NCI-H2171 treated with DMSO at 0.1 percent for 48 hours (cell line): ENCODE measurements around the gene ARSJ.

Experiments used
- DNase-seq: peaks from one replicate; lab custom pipeline; 2025; lab: John Stamatoyannopoulos, UW

The ARSJ gene

DNA sequence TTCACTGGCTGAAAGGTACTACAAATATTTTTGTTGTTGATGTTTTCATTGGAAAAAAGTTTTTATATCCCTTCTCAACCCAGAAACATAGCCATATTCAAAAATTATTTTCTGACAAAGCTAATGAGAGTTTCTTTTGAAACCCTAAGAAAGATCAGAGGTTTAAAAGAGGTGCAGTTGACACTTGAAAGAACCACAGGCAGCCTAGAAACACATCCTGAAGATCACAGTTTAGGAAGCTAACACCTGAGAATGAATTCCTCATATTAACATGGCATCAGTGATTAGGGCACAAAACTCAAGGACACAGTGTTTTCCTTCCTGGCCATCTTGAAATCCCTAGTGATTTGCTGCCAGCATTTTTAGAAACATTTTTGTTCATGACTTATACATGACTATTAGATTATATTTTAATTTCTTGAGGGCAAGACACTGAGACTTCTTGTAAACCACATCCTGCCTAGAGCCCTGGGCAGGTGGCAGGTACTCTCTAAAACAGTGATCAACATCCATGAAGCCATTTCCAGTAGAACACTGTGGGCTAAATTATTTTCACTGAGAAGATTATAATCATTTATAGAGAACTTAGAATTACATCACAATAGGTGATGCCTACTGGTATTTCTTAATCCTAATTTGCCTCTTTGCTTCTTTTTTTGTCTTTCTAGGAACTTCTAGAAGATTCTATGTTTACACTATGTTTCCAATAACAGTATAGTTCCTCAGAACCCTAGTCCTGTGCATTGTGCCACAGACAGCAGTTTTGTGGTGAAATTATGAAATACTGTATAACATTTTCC lies 80.0 kb downstream of the ARSJ start:
- no peak for DNase-seq

DNA sequence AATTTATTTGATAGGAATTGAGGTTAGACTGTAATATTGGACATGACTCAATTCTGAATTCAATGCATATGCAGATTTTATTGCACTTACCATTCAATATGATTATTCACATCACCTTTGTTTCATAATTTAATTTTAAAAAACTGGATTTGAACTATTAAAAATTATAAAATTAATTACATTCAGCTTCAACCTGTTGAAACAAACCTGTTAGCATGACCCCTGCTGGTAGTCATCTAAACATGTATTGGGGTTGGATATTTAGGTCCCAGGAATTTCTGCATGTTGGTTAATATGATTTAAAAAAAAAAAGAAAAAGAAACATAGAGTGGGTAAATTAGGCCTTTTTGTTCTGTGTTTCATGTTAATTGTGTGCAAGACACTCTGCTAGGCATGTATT lies 85.9 kb downstream of the ARSJ start:
- DNase-seq, result no peak

DNA sequence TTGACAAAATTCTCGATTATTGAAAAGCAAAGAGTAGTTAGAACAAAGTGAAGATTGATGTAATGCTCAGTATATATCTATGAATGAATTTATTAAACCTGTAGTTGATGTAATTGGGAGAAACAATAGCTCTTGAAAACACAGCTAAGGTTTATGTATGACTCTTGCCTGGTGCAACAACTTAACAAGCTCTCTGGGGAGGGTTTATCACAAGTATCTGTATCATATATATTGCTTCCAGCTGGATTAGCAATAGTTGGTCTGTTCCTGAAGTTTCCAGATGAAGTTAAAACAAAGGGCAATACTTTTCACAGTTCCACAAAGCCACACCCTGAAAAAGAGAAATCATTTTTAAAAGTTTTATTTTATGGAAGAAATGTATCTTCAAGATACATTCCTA lies 91.4 kb downstream of the ARSJ start:
- DNase-seq, result no peak

DNA sequence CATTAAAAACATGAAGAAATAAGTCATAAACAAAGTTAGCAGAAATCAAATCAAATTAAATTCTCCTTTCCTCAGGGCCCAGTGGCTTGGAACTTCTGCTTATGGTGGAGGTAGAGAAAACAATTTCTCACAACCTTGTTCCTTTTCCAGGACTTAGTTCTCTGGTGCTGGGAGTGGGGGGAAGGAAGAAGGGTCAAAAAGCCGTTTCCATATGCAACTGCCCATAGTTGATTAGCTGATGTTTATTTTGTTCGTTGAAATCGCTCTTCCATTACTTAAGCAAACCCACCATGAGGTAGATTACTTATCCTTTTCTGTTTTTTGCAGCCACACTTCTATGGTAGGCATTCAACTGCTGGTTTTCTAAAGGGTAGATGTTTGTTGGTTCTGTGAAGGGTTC lies 94.2 kb downstream of the ARSJ start:
- DNase-seq, result no peak

DNA sequence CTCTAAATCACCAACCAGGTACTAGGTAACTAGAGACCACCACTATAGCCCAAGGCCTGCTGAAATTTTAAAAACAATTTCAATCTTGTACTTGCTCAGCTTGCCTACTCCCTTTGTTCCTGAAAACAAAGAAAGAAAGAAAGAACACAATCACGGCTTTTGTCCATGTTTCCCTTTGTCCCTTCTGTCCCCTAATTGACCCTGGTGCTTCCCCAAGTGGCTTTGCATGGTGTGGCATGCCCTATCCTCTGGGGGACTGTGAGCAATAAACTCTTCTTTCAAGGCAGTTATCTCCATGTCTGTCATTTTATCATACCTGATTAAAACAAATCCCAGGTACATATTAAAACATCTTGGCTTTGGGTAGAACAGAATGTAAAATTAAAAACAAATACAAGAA lies 94.8 kb downstream of the ARSJ start:
- no peak for DNase-seq

DNA sequence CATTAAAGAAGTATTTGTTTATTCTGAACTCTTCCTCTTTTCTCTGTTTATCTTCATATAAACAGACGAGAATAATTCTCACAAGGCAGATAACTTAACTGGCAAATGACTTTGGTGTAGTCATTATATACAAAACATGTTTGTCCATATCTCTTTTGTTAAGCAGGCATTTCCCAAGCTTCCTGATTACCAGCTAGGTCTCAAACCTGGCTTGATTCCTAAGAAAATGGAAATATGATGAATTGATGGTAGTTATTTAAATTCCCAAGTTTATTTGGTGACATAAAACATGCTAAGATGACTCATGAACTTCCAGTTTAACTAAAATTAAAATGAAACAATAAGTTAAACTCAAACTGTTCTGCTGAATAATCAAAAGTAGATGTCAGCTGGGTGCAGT lies 96.8 kb downstream of the ARSJ start:
- DNase-seq, result no peak

DNA sequence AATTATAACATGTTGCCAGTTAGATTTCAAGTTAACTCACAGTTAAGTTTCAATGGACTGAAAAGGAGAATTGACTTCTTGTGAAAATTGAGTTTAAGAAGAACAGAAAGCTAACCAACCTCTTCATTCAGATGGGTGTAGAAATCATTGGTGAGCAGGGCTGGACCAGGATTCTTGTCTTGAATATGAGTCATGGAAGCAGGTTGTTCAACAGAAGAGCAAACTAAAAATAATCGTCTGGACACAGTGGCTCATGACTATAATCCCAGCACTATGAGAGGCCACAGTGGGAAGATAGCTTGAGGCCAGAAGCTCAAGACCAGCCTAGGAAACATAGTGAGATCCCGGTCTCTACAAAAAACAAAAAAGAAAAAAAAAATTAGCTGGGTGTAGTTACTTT lies 98.2 kb downstream of the ARSJ start:
- no peak for DNase-seq

DNA sequence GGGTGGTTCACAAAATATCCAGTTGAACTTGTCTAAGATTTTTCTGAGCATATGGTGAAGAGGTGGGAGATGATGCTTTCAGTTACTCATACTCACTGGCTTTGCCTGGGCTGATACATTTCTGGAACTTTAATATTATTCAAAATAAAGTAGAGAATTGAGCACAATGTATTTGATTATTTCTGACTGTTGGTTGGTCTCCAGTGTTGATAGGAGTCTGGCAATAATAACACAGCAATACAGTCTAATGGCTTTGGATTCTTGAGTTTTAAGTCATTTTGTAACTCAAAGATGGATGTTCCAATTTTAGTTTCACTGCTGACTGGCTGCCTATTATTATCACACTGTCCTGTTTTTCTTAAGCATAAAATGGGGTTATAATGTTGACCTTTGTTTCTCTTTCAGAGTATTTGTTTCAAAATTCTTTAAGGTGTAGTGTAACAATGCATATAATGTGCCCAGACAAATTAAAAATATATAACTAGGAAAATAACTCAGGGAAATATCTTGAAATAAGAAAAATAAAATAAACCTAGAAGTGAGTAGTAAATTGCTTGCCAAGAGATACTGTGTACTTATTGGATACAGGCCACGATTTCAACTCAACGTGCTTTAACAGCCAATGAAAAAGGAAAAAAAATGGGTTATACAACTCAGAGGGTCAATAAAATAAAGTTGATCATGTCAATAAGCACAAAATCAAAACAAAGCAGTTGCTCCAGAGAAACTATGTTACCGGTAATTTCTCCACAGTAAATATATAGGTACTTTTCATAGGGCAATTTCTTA lies 99.0 kb downstream of the ARSJ start:
- DNase-seq, result no peak

DNA sequence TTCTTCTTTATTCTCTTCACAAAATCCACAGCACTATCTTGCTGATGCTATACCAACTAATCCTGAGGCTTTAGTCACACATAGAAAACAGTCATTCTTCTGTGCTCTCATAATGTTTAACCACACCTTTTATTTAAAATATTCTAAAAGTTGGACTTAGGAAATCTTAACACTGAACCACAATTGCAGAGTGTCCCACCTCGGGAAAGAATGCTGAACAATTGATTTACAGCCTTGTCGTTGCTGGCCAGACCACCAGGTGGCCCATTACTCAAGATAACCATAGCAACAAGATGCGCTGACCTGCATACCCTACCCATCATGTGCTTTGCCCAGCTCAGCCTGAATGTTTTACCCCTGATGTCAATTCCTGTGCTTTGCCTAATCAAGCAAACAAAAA lies 100.8 kb downstream of the ARSJ start:
- no peak for DNase-seq

DNA sequence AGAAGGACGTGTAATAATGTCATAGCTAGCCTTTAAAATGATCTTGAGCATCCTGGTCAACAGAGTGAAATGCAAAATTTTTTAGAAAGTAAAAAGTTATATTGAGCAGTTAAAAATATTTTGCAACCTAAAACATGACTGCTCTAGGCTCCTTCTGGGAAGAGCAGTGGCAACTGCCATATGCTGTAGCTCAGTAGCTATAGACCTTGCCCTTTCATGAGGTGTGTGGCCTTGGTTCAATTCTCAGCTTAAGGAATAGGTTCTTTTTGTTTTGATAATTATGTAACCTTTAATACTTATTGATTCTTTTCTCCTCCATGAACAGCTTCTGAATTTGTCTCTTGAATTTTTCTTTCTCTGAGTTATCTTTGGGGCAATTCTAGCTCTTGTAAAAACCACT lies 105.0 kb downstream of the ARSJ start:
- no peak for DNase-seq

DNA sequence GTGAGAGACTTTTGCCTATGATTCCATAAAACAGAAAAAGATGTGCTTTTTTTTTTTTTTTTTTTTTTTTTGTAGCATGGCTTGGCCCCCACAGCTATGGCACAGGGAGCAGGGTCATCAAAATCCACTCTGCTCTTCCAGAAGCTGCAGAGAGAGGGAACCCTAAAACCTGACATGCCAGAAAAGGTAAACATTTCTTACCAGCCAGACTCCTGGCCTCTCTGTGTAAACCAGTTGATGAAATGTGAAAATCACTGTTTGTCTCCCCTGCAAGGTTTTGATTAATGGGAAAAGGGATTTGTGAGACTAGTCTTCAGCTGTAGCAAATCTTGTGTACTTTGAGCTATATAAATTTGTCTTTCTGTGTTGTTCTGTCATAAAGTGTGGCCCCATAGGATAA lies 105.9 kb downstream of the ARSJ start:
- DNase-seq, result no peak

DNA sequence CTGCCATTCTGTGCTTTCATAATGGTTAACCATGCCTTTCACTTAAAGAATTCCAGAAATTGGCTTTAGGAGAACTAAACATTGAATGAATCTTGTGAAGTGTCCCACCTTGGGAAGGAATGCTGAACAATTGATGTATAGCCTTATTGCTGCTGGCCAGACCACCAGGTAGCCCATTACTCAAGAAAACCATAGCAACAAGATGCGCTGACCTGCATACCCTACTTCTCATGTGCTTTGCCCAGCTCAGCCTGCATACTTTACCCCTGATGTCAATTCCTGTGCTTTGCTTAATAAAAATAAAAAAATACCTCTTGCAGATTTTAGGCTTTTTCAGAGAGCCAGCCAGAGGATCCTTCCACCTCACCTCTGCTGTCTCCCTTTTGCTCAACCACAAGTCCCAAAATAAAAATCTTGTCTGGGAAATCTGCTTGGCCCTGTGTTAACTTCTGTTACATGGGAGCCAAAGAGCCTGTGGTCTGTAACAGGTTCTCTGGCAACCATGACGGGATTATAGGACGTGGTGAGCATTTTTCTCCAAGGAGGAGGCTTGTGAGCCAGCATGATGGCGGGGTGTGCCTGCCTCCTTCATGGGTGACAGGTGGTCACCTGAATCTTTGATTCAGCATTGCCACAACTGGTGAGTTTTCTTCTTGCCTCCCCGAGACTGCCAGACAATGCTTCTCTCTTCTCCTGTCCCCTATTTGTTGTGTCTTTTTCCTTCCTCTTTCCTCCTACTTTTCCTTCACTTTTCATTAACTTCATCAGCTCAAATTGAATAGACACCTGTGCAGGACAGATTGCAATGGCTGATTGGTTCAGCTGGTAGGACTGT lies 106.8 kb downstream of the ARSJ start:
- no peak for DNase-seq

DNA sequence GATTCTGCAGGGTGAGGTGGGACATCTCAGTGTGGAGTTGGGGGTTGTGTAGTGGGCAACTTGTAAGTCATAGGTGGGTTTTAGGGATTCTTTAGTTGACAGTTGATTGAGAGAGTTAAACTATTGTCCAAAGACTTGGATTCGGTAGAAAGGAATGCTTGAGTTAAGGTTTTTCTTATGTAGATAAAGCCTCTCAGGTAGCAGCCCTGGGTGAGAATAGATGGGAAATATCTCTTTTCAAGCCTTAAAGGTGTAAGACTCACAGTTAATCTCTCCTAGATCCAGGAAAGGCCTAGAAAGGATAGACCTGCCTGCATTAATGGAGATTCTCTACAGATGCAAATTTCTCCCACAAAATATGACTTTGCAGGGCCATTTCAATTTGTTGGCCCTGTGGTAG lies 108.4 kb downstream of the ARSJ start:
- DNase-seq, result no peak

DNA sequence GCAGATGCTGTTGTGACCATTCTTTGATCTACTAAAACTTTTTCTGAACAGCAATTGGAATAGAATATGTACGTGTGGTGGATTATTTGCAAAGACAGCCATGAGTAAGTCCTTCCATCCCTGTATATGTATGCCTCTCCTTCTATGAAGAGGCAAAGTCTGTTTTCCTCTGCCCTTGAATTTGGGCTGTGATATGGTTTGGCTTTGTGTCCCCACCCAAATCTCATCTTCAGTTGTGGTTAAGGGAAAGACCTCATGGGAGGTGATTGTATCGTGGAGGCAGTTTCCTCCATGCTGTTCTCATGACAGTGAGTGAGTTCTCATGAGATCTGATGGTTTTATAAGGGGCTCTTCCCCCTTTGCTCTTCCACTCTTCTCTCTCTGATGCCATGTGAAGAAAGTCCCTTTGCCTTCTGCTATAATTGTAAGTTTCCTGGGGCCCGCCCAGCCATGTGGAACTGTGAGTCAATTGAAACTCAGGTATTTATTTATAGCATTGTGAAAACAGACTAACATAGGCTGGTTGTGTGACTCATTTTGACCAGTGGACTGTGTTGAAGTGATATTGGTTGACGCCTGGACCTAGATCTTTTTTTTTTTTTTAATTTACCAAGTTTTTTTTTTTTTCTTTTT lies 109.6 kb downstream of the ARSJ start:
- no peak for DNase-seq

DNA sequence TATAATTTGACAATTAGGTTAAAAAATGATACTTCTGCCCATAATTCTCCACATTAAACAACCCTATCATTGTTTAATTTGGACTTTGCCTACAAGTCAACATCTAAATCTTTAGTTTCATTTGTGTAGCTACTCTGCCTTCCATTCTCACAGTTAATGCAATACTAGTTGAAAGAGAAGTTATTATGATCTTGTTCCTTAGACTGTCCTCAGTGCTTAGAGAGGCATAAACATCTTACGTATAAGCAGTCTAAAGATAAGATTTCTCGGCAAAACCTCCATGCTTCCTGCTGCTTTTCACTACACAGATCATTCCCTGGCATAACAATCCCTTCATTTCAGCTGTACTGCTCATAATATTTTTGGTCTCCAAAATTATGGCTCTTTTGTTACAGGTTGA lies 112.8 kb downstream of the ARSJ start:
- no peak for DNase-seq

DNA sequence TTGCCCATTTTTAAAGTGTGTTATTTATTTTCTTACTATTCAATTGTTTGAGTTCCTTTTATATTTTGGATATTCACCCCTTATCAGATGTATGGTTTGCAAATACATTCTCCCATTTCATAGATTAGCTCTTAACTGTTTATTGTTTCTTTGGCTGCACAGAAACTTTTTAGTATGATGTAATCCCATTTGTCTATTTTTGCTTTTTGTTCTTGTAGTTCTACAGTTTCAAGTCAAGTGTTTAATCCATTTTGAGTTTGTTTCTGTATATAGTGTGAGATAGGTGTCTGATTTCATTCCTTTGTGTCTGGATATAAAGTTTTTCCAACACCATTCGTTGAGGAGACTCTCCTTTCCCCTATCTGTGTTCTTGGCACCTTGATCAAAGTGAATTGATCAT lies 120.5 kb downstream of the ARSJ start:
- DNase-seq, result no peak

DNA sequence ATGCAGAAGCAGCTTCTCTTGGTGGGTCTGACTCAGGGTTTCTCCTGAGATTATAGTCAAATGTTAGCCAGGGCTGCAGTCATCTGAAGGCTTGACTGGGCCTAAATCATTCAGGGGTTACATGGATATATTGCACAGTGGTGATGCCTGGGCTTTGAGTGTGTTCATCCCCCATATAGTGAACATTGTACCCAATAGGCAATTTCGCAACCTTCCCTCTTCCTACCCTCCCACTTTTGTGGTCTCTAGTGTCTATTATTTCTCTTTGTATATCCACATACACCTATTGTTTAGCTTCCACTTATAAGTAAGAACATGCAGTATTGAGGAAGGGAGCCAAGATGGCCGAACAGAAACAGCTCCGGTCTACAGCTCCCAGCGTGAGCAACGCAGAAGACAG lies 127.6 kb downstream of the ARSJ start:
- no peak for DNase-seq
